ENCODE results near the gene ITGB6. TPM values are rescaled to one million over a fixed set of nuclear protein-coding genes. Genes with fewer than 3 reads are reported as not detected.

ITGB6 gene
- total and polyA plus RNA-seq, 2 of the 8 experiments (the other 6 are each of a cell fraction or from before 2014, with no cell fraction given): not detected

- no peak for TF ChIP-seq CHD2 (IDR thresholded peaks at IDR 0.05; ENCODE audit: low read length)
- no peak for TF ChIP-seq CTCF (IDR thresholded peaks at IDR 0.05; ENCODE audit: control extremely low read depth in 1 of 3, insufficient read depth in 1 of 3, low read depth in 1 of 3, low read length in 3 of 3)
- TF ChIP-seq RXRA (IDR thresholded peaks at IDR 0.05; ENCODE audit: insufficient read depth, low read depth, low read length): no peak
Observed at GRCh38 chr2:160200921-160201320, 849 bp upstream of the ITGB6 start (continued).

All from H1 (cell line).